GM23338 (cell line): ENCODE measurements around the gene SULT1A1. TPM values are rescaled to one million over a fixed set of nuclear protein-coding genes. Genes with fewer than 3 reads are reported as not detected.
A peak's percentile ranks its signal among the peaks of the same experiment; 100 is the strongest.

ENCODE experiments used
- ATAC-seq: fragments of 200-7000 bp; cut with Tn5 transposase; 3 replicates; pipeline ENCODE4 v1.9.1; 2020
- DNase-seq: peaks from one replicate; pipeline ENCODE4 v3.0.0-alpha.2; 2015; ENCODE audit warnings: low spot score
- H2AFZ ChIP-seq: fragments of 200-600 bp; sonication (generic); 2 replicates; pipeline ENCODE4 v1.8.0; 2016; ENCODE audit warnings: antibody characterized with exemption, mild to moderate bottlenecking, moderate library complexity
- H3F3A ChIP-seq: fragments of 200-600 bp; sonication (generic); replicated peaks from 2 replicates; pipeline ENCODE4 v1.8.0; 2017; ENCODE audit warnings: antibody characterized with exemption, mixed run types, low read depth
- H3K27ac ChIP-seq: fragments of 200-600 bp; sonication (generic); 2 replicates; pipeline ENCODE4 v1.6.1; 2016; ENCODE audit warnings: low read depth
- H3K27me3 ChIP-seq: fragments of 200-600 bp; sonication (generic); 2 replicates; pipeline ENCODE4 v1.8.0; 2016; ENCODE audit warnings: mild to moderate bottlenecking, mixed run types, moderate library complexity; ENCODE audit not compliant: insufficient read depth
- H3K36me3 ChIP-seq: fragments of 200-600 bp; sonication (generic); 2 replicates; pipeline ENCODE4 v1.8.0; 2016; ENCODE audit warnings: mild to moderate bottlenecking; ENCODE audit not compliant: insufficient read depth
- H3K4me1 ChIP-seq: fragments of 200-600 bp; sonication (generic); 2 replicates; pipeline ENCODE4 v1.8.0; 2016; ENCODE audit warnings: mild to moderate bottlenecking, moderate library complexity; ENCODE audit not compliant: insufficient read depth
- H3K4me2 ChIP-seq: fragments of 200-600 bp; sonication (generic); 2 replicates; pipeline ENCODE4 v1.7.1; 2017; ENCODE audit warnings: mixed run types
- H3K4me3 ChIP-seq: fragments of 200-600 bp; sonication (generic); 2 replicates; pipeline ENCODE4 v1.6.1; 2016; ENCODE audit warnings: mixed run types
- H3K79me2 ChIP-seq: fragments of 200-600 bp; sonication (generic); replicated peaks from 2 replicates; pipeline ENCODE4 v1.8.0; 2017; ENCODE audit warnings: mild to moderate bottlenecking; ENCODE audit not compliant: insufficient read depth
- H3K9me2 ChIP-seq: fragments of 200-600 bp; sonication (generic); 2 replicates; pipeline ENCODE4 v1.8.0; 2017; ENCODE audit not compliant: insufficient read depth
- H4K20me1 ChIP-seq: fragments of 200-600 bp; sonication (generic); replicated peaks from 2 replicates; pipeline ENCODE4 v1.8.0; 2017; ENCODE audit warnings: mild to moderate bottlenecking; ENCODE audit not compliant: insufficient read depth
- H3K27ac Mint-ChIP-seq: 2 replicates; pipeline ENCODE4 v1.8.0; 2020; ENCODE audit warnings: inconsistent platforms, mild to moderate bottlenecking, moderate library complexity, mixed read lengths
- H3K27me3 Mint-ChIP-seq: 3 replicates; pipeline ENCODE4 v1.8.0; 2022; ENCODE audit warnings: low read depth, mild to moderate bottlenecking, moderate library complexity, mixed read lengths, inconsistent platforms; ENCODE audit not compliant: insufficient read depth, poor library complexity
- H3K36me3 Mint-ChIP-seq: 3 replicates; pipeline ENCODE4 v1.8.0; 2021; ENCODE audit warnings: low read depth, mild to moderate bottlenecking, inconsistent platforms, moderate library complexity, mixed read lengths
- H3K4me1 Mint-ChIP-seq: 3 replicates; pipeline ENCODE4 v1.8.0; 2020; ENCODE audit warnings: mild to moderate bottlenecking, inconsistent platforms, mixed read lengths
- H3K4me3 Mint-ChIP-seq: 3 replicates; pipeline ENCODE4 v1.8.0; 2021; ENCODE audit warnings: moderate library complexity, mild to moderate bottlenecking, inconsistent platforms, mixed read lengths
- H3K9me3 Mint-ChIP-seq: 3 replicates; pipeline ENCODE4 v1.8.0; 2020; ENCODE audit warnings: moderate library complexity, mild to moderate bottlenecking, inconsistent platforms, mixed read lengths
- ETS1 ChIP-seq: IDR thresholded peaks from 2 replicates; pipeline ENCODE4 v1.6.1; 2016; ENCODE audit warnings: antibody characterized with exemption
- EZH2 ChIP-seq: fragments of 200-600 bp; sonication (generic); IDR thresholded peaks from one replicate; pipeline ENCODE4 v1.8.0; 2017; ENCODE audit warnings: antibody characterized with exemption, mild to moderate bottlenecking, low read depth; ENCODE audit not compliant: unreplicated experiment
- JUNB ChIP-seq: IDR thresholded peaks from one replicate; pipeline ENCODE4 v1.6.1; 2016; ENCODE audit warnings: antibody characterized with exemption; ENCODE audit not compliant: unreplicated experiment
- STAT1 ChIP-seq: IDR thresholded peaks from one replicate; pipeline ENCODE4 v1.6.1; 2016; ENCODE audit warnings: antibody characterized with exemption; ENCODE audit not compliant: unreplicated experiment
- ZNF462 ChIP-seq: fragments of 250-450 bp; sonication (Bioruptor Pico); IDR thresholded peaks from 2 replicates; pipeline ENCODE4 v1.5.0; 2020; ENCODE audit warnings: mild to moderate bottlenecking, moderate library complexity
- long read RNA-seq: library from polyadenylated mRNA; unstranded; transcript quantifications from one replicate; pipeline ENCODE4 v2.0.0, GENCODE V29; 2020; ENCODE audit not compliant: unreplicated experiment
- polyA plus RNA-seq: library from polyadenylated mRNA; unstranded; fragments of >200 nt; fragmentation: Nextera tagmentation; extraction: Ambion mirVana; gene quantifications from 2 replicates; pipeline ENCODE4 v1.2.1, GENCODE V29; 2016
- total RNA-seq: library from RNA; depleted of rRNA; stranded (reverse); fragments of >200 nt; shearing (Covaris generic); gene quantifications from 2 replicates; pipeline ENCODE4 v1.2.3, GENCODE V29; 2014; rRNA removed

Gene SULT1A1
- total RNA-seq (1.7 and 3.5 TPM in 2 replicates), polyA plus RNA-seq (2.2 and 2.4 TPM in 2 replicates)
- long read RNA-seq: 0 reads

- H3K27ac ChIP-seq: no peak within 1 kb of the TSS
- peak within 1 kb of the TSS; percentile 65; the same call in 1 of the 2 replicates for H3K27ac Mint-ChIP-seq
Measured at GRCh38 chr16:28609631-28610594, at the start of gene SULT1A1. Gene SULT1A1 (minus strand): TSS chr16:28610044. CDS start chr16:28608855, 1,189 bp downstream.

More at GRCh38 chr16:28609631-28610594, at the start of gene SULT1A1:
- ATAC-seq (peak; percentile 12), DNase-seq (peak; percentile 33)
- H2AFZ ChIP-seq: no peak within 1 kb of the TSS
- no peak within 1 kb of the TSS for H3K4me2 ChIP-seq
- H3K79me2 ChIP-seq: no peaks in the 10 kb centered on the region
- no peak within 1 kb of the TSS for H3K4me3 ChIP-seq
- peaks cover 7% of the 10 kb centered on the region for H3K27me3 Mint-ChIP-seq
- peaks cover 15% of the 10 kb centered on the region; the same call in 2 of the 3 replicates for H3K4me1 Mint-ChIP-seq
- TF ChIP-seq EZH2 (no peak), JUNB (no peak), ETS1 (no peak), ZNF462 (CRISPR knock-in tag) (no peak), STAT1 (no peak)
- H3K4me3 Mint-ChIP-seq: no peak within 1 kb of the TSS
- no peaks in the 10 kb centered on the region for H3K27me3 ChIP-seq
- no peaks in the 10 kb centered on the region for H4K20me1 ChIP-seq
- H3K9me3 Mint-ChIP-seq: no peaks in the 10 kb centered on the region
- H3F3A ChIP-seq: no peaks in the 10 kb centered on the region
- H3K36me3 ChIP-seq: no peaks in the 10 kb centered on the region
- H3K9me2 ChIP-seq: no peaks in the 10 kb centered on the region
- no peaks in the 10 kb centered on the region; the same call in 1 of the 2 replicates for H3K4me1 ChIP-seq
- no peaks in the 10 kb centered on the region for H3K36me3 Mint-ChIP-seq
